DND-41 (cell line): ENCODE measurements around the gene ST6GALNAC5.

Source experiments
- ATAC-seq: fragments of 200-7000 bp; cut with Tn5 transposase; 3 replicates; pipeline ENCODE4 v1.9.1; 2021; ENCODE audit warnings: low read depth; ENCODE audit not compliant: insufficient read depth
- DNase-seq: peaks from one replicate; pipeline ENCODE4 v3.0.0-alpha.2; 2020
- H2AFZ ChIP-seq: 2 replicates; pipeline ENCODE4 v1.6.0; 2012; ENCODE audit warnings: low read depth, low read length
- H3K27ac ChIP-seq: 2 replicates; pipeline ENCODE4 v1.5.1; 2012; ENCODE audit warnings: low read length, inconsistent platforms
- H3K27me3 ChIP-seq: fragments of 200-600 bp; sonication (generic); 2 replicates; pipeline ENCODE4 v1.6.0; 2012; ENCODE audit warnings: low read length, mild to moderate bottlenecking, inconsistent platforms; ENCODE audit not compliant: insufficient read depth, poor library complexity
- H3K36me3 ChIP-seq: 2 replicates; pipeline ENCODE4 v1.5.1; 2012; ENCODE audit warnings: low read length, inconsistent platforms; ENCODE audit not compliant: insufficient read depth
- H3K4me1 ChIP-seq: 2 replicates; pipeline ENCODE4 v1.5.1; 2012; ENCODE audit warnings: mild to moderate bottlenecking, low read length; ENCODE audit not compliant: insufficient read depth
- H3K4me2 ChIP-seq: 2 replicates; pipeline ENCODE4 v1.6.0; 2012; ENCODE audit warnings: mild to moderate bottlenecking, moderate library complexity, low read length, inconsistent platforms; ENCODE audit not compliant: insufficient read depth
- H3K4me3 ChIP-seq, 2 experiments: fragments of 200-600 bp in 1 of 2; shearing (Covaris generic) in 1 of 2; 2 replicates each; pipeline ENCODE4 v1.5.1; 2012 to 2016; ENCODE audit warnings: inconsistent platforms in 2 of 2, low read length in 2 of 2, mild to moderate bottlenecking in 2 of 2, low read depth in 1 of 2, moderate library complexity in 1 of 2
- H3K79me2 ChIP-seq: 2 replicates; pipeline ENCODE4 v1.6.0; 2012; ENCODE audit warnings: low read length, inconsistent platforms; ENCODE audit not compliant: insufficient read depth
- H3K9ac ChIP-seq: 2 replicates; pipeline ENCODE4 v1.6.0; 2012; ENCODE audit warnings: low read depth, mild to moderate bottlenecking, inconsistent platforms, low read length, moderate library complexity
- H3K9me3 ChIP-seq: 2 replicates; pipeline ENCODE4 v1.5.1; 2012; ENCODE audit warnings: low read length, moderate library complexity, mild to moderate bottlenecking, inconsistent platforms; ENCODE audit not compliant: insufficient read depth, severe bottlenecking
- H4K20me1 ChIP-seq: 2 replicates; pipeline ENCODE4 v1.6.0; 2012; ENCODE audit warnings: low read length; ENCODE audit not compliant: insufficient read depth
- EZH2 ChIP-seq: IDR thresholded peaks from 3 replicates; pipeline ENCODE4 v1.6.1; 2012; ENCODE audit warnings: borderline replicate concordance, low read depth, mild to moderate bottlenecking, moderate library complexity, low read length, inconsistent platforms; ENCODE audit not compliant: severe bottlenecking
- TF ChIP-seq, protein P1 (sequence below): IDR thresholded peaks from 2 replicates; pipeline ENCODE4 v1.5.1; 2012; ENCODE audit warnings: borderline replicate concordance, low read length, moderate library complexity, mild to moderate bottlenecking; ENCODE audit not compliant: poor library complexity, severe bottlenecking; ENCODE audit errors: extremely low read depth

Gene ST6GALNAC5

GRCh38 chr1:76862447-76862846 lies 4.8 kb upstream of the ST6GALNAC5 start:
- no peak overlapping the region for H2AFZ ChIP-seq
- no peak overlapping the region for H3K27ac ChIP-seq
- no peak for TF ChIP-seq EZH2
- TF ChIP-seq, protein P1, sequence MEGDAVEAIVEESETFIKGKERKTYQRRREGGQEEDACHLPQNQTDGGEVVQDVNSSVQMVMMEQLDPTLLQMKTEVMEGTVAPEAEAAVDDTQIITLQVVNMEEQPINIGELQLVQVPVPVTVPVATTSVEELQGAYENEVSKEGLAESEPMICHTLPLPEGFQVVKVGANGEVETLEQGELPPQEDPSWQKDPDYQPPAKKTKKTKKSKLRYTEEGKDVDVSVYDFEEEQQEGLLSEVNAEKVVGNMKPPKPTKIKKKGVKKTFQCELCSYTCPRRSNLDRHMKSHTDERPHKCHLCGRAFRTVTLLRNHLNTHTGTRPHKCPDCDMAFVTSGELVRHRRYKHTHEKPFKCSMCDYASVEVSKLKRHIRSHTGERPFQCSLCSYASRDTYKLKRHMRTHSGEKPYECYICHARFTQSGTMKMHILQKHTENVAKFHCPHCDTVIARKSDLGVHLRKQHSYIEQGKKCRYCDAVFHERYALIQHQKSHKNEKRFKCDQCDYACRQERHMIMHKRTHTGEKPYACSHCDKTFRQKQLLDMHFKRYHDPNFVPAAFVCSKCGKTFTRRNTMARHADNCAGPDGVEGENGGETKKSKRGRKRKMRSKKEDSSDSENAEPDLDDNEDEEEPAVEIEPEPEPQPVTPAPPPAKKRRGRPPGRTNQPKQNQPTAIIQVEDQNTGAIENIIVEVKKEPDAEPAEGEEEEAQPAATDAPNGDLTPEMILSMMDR, result no peak
- no peaks in the 10 kb centered on the region for H4K20me1 ChIP-seq
- DNase-seq (no peak), ATAC-seq (no peak)
- H3K79me2 ChIP-seq, result no peaks in the 10 kb centered on the region
- H3K36me3 ChIP-seq, result no peaks in the 10 kb centered on the region
- H3K4me1 ChIP-seq, result no peaks in the 10 kb centered on the region
- H3K4me2 ChIP-seq, result no peak overlapping the region
- no peaks in the 10 kb centered on the region for H3K9me3 ChIP-seq
- no peak overlapping the region for H3K4me3 ChIP-seq
- H3K9ac ChIP-seq, result no peak overlapping the region
- no peaks in the 10 kb centered on the region for H3K27me3 ChIP-seq

GRCh38 chr1:76864383-76864782 lies 2.9 kb upstream of the ST6GALNAC5 start:
- no peak for ATAC-seq
- DNase-seq, result no peak

DNA sequence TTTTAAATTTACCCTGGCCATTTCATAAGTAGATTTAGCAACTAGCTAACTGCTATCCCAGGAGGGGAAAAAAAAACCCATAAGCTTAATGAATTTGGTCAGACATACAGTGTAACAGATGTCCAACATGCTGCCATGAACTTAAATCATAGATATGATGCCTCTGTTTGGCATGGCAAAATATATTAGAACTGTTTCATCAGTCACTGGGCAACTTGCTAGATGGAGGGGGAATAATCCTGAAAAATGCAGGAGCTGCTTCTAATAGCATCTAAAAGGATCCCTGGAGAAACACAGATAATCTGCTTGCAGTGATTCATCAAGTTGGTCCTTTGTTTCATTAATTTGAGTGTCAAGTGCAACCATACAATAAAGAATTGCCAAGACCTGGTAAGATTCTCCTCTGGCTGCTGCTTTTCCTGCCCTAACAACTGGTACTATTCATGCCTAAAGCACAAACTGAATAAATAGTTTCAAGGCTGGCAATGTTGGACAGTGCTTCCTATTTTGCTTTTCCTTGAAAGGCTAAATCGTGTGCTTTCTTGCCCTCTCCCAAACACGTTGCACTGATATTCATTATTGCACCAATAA lies 1.5 kb upstream of the ST6GALNAC5 start:
- no peak overlapping the region for H2AFZ ChIP-seq
- DNase-seq (no peak), ATAC-seq (no peak)
- H3K9ac ChIP-seq, result no peak overlapping the region
- H3K27ac ChIP-seq, result no peak overlapping the region
- H3K4me2 ChIP-seq, result no peak overlapping the region
- H3K27me3 ChIP-seq, result no peaks in the 10 kb centered on the region
- H3K79me2 ChIP-seq, result no peaks in the 10 kb centered on the region
- no peaks in the 10 kb centered on the region for H3K9me3 ChIP-seq
- no peak overlapping the region for H3K4me3 ChIP-seq
- TF ChIP-seq, protein P1, result no peak
- TF ChIP-seq EZH2, result no peak
- H4K20me1 ChIP-seq, result no peaks in the 10 kb centered on the region
- no peaks in the 10 kb centered on the region for H3K4me1 ChIP-seq
- no peaks in the 10 kb centered on the region for H3K36me3 ChIP-seq

More at GRCh38 chr1:76864383-76864782, 2.9 kb upstream of the ST6GALNAC5 start:
- H3K4me3 ChIP-seq, result no peak overlapping the region
- H4K20me1 ChIP-seq, result no peaks in the 10 kb centered on the region
- H2AFZ ChIP-seq, result no peak overlapping the region
- no peaks in the 10 kb centered on the region for H3K27me3 ChIP-seq
- TF ChIP-seq EZH2, result no peak
- TF ChIP-seq, protein P1, result no peak
- no peak overlapping the region for H3K9ac ChIP-seq
- H3K36me3 ChIP-seq, result no peaks in the 10 kb centered on the region
- H3K27ac ChIP-seq, result no peak overlapping the region
- no peak overlapping the region for H3K4me2 ChIP-seq
- H3K9me3 ChIP-seq, result no peaks in the 10 kb centered on the region
- no peaks in the 10 kb centered on the region for H3K4me1 ChIP-seq
- no peaks in the 10 kb centered on the region for H3K79me2 ChIP-seq
